Erythroblast (primary cell): ENCODE measurements around the gene C11orf52.

Source experiments
- DNase-seq, 2 experiments: peaks; one replicate each; lab custom pipeline; 2025; lab: John Stamatoyannopoulos, UW
- GATA1 ChIP-seq: IDR thresholded peaks from 2 replicates; pipeline ENCODE4 v1.6.1; 2011; ENCODE audit warnings: low read depth, mild to moderate bottlenecking, control low read depth, low read length, moderate library complexity
- POLR2A ChIP-seq: IDR thresholded peaks from 2 replicates; pipeline ENCODE4 v1.6.1; 2011; ENCODE audit warnings: mild to moderate bottlenecking, low read length

The C11orf52 gene

GRCh38 chr11:111939836-111940604 lies 21.3 kb downstream of the C11orf52 start:
- no peak for DNase-seq
- TF ChIP-seq POLR2A (no peak), GATA1 (no peak)

- TF ChIP-seq GATA1 (no peak), POLR2A (no peak)
Observed at GRCh38 chr11:111941963-111942362, 23.2 kb downstream of the C11orf52 start.

GRCh38 chr11:111942829-111943228 lies 24.1 kb downstream of the C11orf52 start:
- TF ChIP-seq POLR2A (no peak), GATA1 (no peak)
- peak in 1 of 2 experiments; percentile 13 for DNase-seq

More at GRCh38 chr11:111941963-111942362, 23.2 kb downstream of the C11orf52 start:
- DNase-seq, result peak in 1 of 2 experiments; percentile 15

- DNase-seq, result no peak
- TF ChIP-seq POLR2A (no peak), GATA1 (no peak)
Observed at GRCh38 chr11:111944139-111944538, 25.4 kb downstream of the C11orf52 start.

- no peak for DNase-seq
- TF ChIP-seq POLR2A, result no peak
- TF ChIP-seq GATA1, result no peak
Observed at GRCh38 chr11:111944651-111945051, 25.9 kb downstream of the C11orf52 start.

- DNase-seq, result no peak
- TF ChIP-seq GATA1, result no peak
- TF ChIP-seq POLR2A, result no peak
Observed at GRCh38 chr11:111945198-111945597, 26.5 kb downstream of the C11orf52 start.

- TF ChIP-seq POLR2A (no peak), GATA1 (no peak)
- DNase-seq, result no peak
Observed at GRCh38 chr11:111946499-111946898, 27.8 kb downstream of the C11orf52 start.

GRCh38 chr11:111947143-111947542 lies 28.4 kb downstream of the C11orf52 start:
- no peak for TF ChIP-seq GATA1
- no peak for TF ChIP-seq POLR2A
- no peak for DNase-seq

- TF ChIP-seq GATA1, result no peak
- no peak for TF ChIP-seq POLR2A
- DNase-seq, result no peak
Observed at GRCh38 chr11:111949519-111950426, 31.1 kb downstream of the C11orf52 start.

GRCh38 chr11:111951565-111951964 lies 32.9 kb downstream of the C11orf52 start:
- TF ChIP-seq POLR2A, result no peak
- TF ChIP-seq GATA1, result no peak
- no peak for DNase-seq

- no peak for DNase-seq
- TF ChIP-seq GATA1, result no peak
- TF ChIP-seq POLR2A, result no peak
Observed at GRCh38 chr11:111954154-111954553, 35.4 kb downstream of the C11orf52 start.

- DNase-seq, result no peak
- TF ChIP-seq POLR2A, result no peak
- TF ChIP-seq GATA1, result no peak
Observed at GRCh38 chr11:111957663-111958444, 39.1 kb downstream of the C11orf52 start.

GRCh38 chr11:111960916-111961315 lies 42.2 kb downstream of the C11orf52 start:
- DNase-seq, result no peak

More at GRCh38 chr11:111960916-111961315, 42.2 kb downstream of the C11orf52 start:
- TF ChIP-seq GATA1, result no peak
- TF ChIP-seq POLR2A, result no peak
